ENCODE data around the gene SND1.

SND1 gene

GRCh38 chr7:128073671-128074310 lies 421.8 kb downstream of the SND1 start:
- DNase-seq (ENCODE audit: low spot score), result no peak

- DNase-seq (ENCODE audit: low spot score), result no peak
Measured at GRCh38 chr7:128074336-128074735, 422.3 kb downstream of the SND1 start.

- no peak for DNase-seq (ENCODE audit: low spot score)
Measured at GRCh38 chr7:128074736-128075135, 422.7 kb downstream of the SND1 start.

GRCh38 chr7:128075242-128076095 lies 423.5 kb downstream of the SND1 start:
- no peak for DNase-seq (ENCODE audit: low spot score)

- no peak for DNase-seq (ENCODE audit: low spot score)
Measured at GRCh38 chr7:128076196-128076795, 424.3 kb downstream of the SND1 start.

DNA sequence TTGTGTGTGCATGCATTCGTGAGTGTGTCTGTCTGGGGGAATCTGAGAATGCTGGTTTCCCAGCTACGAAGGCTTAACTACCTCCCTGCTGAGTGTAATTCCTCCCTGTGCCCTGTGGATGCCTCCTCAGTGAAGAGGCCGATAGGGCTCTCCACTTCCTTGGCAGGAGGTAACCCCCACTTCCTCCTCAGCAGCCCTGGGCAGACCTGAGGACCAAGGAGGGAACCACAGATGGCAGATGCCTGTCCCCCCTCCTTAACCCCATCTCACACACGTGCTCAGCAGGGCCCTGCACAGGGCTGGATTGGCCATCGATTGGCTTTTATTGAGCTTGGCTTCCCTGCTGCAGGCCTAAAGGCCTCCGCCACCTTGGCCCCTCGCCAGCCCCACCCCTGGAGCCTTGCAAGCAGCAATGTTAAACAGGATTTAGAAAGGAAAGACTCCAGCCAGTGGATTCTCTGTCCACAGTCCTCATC lies 424.8 kb downstream of the SND1 start:
- DNase-seq (ENCODE audit: low spot score), result no peak

GRCh38 chr7:128078309-128078708 lies 426.3 kb downstream of the SND1 start:
- no peak for DNase-seq (ENCODE audit: low spot score)

GRCh38 chr7:128080169-128080568 lies 428.2 kb downstream of the SND1 start:
- DNase-seq (ENCODE audit: low spot score), result no peak

- DNase-seq (ENCODE audit: low spot score), result no peak
Measured at GRCh38 chr7:128081351-128081750, 429.4 kb downstream of the SND1 start.

DNA sequence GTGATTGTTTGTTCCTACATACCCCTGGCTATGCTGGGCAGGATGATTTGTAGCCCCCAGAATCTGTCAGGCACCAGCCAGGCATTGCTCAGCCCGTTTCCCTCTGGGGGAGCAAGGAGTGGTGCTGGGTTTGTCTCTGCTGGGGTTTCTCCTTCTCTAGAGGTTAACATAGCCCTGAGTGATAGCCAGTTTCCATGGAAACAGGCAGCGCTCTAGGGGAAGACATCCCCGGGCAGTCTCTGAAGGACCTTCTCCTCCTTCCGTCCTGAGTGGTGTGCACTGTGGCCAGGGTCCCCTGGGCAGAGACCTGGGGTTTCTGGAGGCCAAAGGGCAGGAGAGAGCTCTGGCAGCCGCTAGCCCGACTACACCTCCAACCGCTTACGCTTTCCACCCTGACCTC lies 429.8 kb downstream of the SND1 start:
- no peak for DNase-seq (ENCODE audit: low spot score)

GRCh38 chr7:128082431-128082830 lies 430.4 kb downstream of the SND1 start:
- no peak for DNase-seq (ENCODE audit: low spot score)

GRCh38 chr7:128084896-128085608 lies 433.1 kb downstream of the SND1 start:
- DNase-seq (ENCODE audit: low spot score), result no peak

DNA sequence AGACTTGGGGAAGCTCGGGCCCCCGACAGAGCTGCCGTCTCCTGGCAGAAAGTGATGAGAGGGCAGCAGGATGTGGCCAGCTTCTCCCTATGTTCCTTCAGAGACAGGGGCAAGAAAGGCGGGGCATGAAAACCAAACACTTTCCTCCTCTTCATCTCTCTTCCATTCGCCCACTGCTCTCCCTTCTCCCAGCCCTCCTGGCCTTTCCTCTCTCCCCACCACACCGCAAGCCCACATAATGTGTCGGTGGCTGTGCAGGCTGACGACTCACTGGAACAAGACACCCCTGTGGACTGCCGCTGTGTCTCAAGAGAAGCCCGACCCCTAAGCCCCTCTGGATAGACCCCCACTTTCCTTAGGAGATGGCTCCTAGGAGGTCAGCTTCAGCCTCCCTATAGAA lies 438.5 kb downstream of the SND1 start:
- DNase-seq (ENCODE audit: low spot score), result no peak

GRCh38 chr7:128091106-128091505 lies 439.1 kb downstream of the SND1 start:
- no peak for DNase-seq (ENCODE audit: low spot score)

DNA sequence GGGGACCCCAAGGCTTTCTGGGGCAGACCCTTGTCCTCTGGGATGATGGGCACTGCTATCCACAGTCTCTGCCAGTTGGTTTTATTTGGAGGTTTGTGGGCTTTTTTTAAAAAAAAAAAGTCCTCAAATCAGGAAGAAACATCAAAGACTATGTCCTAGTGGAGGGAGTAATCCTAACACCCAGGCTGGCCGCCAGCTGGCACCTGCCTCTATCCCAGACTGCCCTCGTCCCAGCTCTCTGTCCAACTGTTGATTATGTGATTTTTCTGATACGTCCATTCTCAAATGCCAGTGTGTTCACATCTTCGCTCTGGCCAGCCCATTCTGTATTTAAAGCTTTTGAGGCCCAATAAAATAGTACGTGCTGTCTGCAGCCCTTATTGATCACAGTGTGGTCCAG lies 440.2 kb downstream of the SND1 start:
- DNase-seq (ENCODE audit: low spot score), result no peak

GRCh38 chr7:128093614-128094570 lies 441.9 kb downstream of the SND1 start:
- DNase-seq (ENCODE audit: low spot score), result no peak

DNA sequence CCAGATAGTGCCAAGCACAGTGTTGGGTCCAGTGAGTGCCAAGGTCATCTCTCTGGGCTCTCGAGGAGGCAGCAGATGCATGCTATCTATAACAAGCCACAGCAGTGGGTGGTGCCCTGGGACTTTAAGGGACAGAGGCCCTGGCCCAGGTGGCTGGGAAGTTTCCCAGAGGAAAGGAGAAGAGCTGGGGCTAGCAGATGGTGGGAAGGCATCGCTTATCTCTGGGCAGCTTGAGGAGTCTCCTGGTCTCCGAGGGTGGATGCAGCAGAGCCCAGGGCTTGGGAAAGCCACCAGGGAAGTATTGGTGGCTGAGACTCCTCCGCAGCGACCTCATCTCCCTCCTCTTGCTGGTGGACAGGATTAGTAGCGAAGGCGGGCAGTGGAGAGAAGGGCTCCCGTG lies 442.7 kb downstream of the SND1 start:
- DNase-seq (ENCODE audit: low spot score), result no peak

GRCh38 chr7:128097211-128097731 lies 445.3 kb downstream of the SND1 start:
- no peak for DNase-seq (ENCODE audit: low spot score)

DNA sequence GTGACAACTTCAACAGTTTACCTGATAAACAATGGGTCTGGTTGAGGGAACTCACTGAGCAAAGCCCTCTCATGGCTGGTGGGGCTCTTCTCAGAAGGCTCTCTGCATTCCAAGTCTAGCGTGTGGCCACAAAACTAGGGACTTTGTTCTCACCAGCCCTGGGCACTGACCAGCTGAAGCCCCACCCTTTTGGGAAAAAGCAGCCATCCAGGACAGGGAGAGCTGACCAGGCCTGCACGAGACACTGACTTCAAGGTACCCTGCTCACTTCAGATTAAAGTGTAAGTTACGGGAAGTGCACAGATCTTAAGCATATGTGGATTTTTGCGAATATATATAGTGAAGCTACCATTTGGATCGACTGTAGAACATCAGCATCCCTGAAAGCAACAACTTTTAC lies 446.6 kb downstream of the SND1 start:
- DNase-seq (ENCODE audit: low spot score), result no peak

GRCh38 chr7:128099204-128099671 lies 447.2 kb downstream of the SND1 start:
- DNase-seq (ENCODE audit: low spot score), result no peak
